MCF 10A (cell line): ENCODE results near the gene CPO. TPM values are rescaled to one million over a fixed set of nuclear protein-coding genes. Genes with fewer than 3 reads are reported as not detected.

Source experiments
- BruUV-seq: library from RNA; stranded (reverse); fragments of 400-500 nt; replicated peaks from 2 replicates; lab custom pipeline; 2021; lab: Mats Ljungman, UMichigan
- CTCF ChIA-PET: fragments of 300-600 bp; sonication (Branson Sonifier 250); formaldehyde crosslinking; extraction: SDS; loops from one replicate; lab custom pipeline; 2021; ENCODE audit warnings: antibody characterized with exemption, inconsistent platforms; lab: Yijun Ruan, JAX
- POLR2A ChIA-PET: fragments of 300-600, 350-650 bp; sonication (Branson Sonifier 250); formaldehyde crosslinking; extraction: SDS; loops from one replicate; lab custom pipeline; 2020; ENCODE audit warnings: antibody characterized with exemption, inconsistent platforms; lab: Yijun Ruan, JAX
- DNase-seq: peaks from one replicate; pipeline ENCODE4 v3.0.0-alpha.2; 2018; ENCODE audit not compliant: unreplicated experiment
- H3K27ac Mint-ChIP-seq: one replicate; pipeline ENCODE4 v1.8.0; 2022; ENCODE audit warnings: mild to moderate bottlenecking, low read depth, mixed read lengths; ENCODE audit not compliant: unreplicated experiment
- H3K27me3 Mint-ChIP-seq: one replicate; pipeline ENCODE4 v1.8.0; 2022; ENCODE audit warnings: mixed read lengths; ENCODE audit not compliant: insufficient read depth, unreplicated experiment
- H3K36me3 Mint-ChIP-seq: one replicate; pipeline ENCODE4 v1.8.0; 2022; ENCODE audit warnings: mild to moderate bottlenecking, moderate library complexity, mixed read lengths; ENCODE audit not compliant: insufficient read depth, unreplicated experiment
- H3K4me1 Mint-ChIP-seq: one replicate; pipeline ENCODE4 v1.8.0; 2022; ENCODE audit warnings: mixed read lengths; ENCODE audit not compliant: insufficient read depth, unreplicated experiment
- H3K4me3 Mint-ChIP-seq: one replicate; pipeline ENCODE4 v1.8.0; 2022; ENCODE audit warnings: mild to moderate bottlenecking, moderate library complexity, mixed read lengths; ENCODE audit not compliant: unreplicated experiment
- H3K9me3 Mint-ChIP-seq: one replicate; pipeline ENCODE4 v1.8.0; 2022; ENCODE audit warnings: mixed read lengths; ENCODE audit not compliant: unreplicated experiment
- intact Hi-C: fragments of 100-400 bp; cut with micrococcal nuclease; formaldehyde crosslinking; loops from 2 replicates; pipeline ENCODE4 v1.14.1; 2022
- total RNA-seq: library from RNA; stranded (reverse); gene quantifications from 2 replicates; pipeline ENCODE4 v1.2.3, GENCODE V29; 2022
- TF ChIP-seq, protein P1 (sequence below): fragments of 200-600 bp; IDR thresholded peaks from one replicate; pipeline ENCODE4 v1.8.0; 2022; ENCODE audit warnings: antibody characterized with exemption, mild to moderate bottlenecking; ENCODE audit not compliant: unreplicated experiment

Gene CPO
- total RNA-seq, 1 experiment from 2014 or later: not detected

DNA sequence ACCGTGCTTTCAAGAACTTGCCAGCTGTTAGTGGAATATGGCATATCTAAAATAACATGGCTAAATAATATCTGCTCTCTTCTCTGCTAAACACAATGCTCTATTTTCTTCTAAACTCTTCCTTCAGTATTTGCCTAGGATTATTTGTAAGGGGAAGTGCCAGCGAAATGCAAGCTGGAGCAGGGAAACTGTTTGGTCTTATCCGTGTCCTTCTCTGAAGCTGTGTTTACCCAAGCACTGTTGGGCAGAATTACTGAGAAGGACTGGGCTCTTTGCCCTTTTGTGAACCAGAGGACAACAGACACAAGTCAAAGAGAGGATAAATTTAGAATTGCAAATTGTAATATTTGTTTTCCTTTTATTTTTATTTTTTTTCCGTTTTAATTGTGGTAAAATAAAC lies 23.6 kb downstream of the CPO start:
- intact Hi-C loops: no loop called here
- TF ChIP-seq, protein P1, sequence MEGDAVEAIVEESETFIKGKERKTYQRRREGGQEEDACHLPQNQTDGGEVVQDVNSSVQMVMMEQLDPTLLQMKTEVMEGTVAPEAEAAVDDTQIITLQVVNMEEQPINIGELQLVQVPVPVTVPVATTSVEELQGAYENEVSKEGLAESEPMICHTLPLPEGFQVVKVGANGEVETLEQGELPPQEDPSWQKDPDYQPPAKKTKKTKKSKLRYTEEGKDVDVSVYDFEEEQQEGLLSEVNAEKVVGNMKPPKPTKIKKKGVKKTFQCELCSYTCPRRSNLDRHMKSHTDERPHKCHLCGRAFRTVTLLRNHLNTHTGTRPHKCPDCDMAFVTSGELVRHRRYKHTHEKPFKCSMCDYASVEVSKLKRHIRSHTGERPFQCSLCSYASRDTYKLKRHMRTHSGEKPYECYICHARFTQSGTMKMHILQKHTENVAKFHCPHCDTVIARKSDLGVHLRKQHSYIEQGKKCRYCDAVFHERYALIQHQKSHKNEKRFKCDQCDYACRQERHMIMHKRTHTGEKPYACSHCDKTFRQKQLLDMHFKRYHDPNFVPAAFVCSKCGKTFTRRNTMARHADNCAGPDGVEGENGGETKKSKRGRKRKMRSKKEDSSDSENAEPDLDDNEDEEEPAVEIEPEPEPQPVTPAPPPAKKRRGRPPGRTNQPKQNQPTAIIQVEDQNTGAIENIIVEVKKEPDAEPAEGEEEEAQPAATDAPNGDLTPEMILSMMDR: no peak
- BruUV-seq: no TSS peak
- Mint-ChIP-seq H3K27ac (no peak overlapping the region), H3K9me3 (no peaks in the 10 kb centered on the region), H3K4me1 (peaks cover 9% of the 10 kb centered on the region), H3K4me3 (no peak overlapping the region), H3K27me3 (no peaks in the 10 kb centered on the region), H3K36me3 (no peaks in the 10 kb centered on the region)
- POLR2A ChIA-PET: no interaction called here
- CTCF ChIA-PET: interaction anchor here (0.6 kb wide), 1 partner anchor 510 kb away, joined by 5 read pairs; no protein-coding TSS in a partner anchor
- no peak for DNase-seq

GRCh38 chr2:206968134-206969086 lies 29.1 kb downstream of the CPO start:
- BruUV-seq: no TSS peak
- H3K9me3 Mint-ChIP-seq: no peaks in the 10 kb centered on the region
- TF ChIP-seq, protein P1: no peak
- intact Hi-C loops: no loop called here
- H3K27me3 Mint-ChIP-seq: no peaks in the 10 kb centered on the region
- ChIA-PET POLR2A (no interaction called here), CTCF (interaction anchor here (1.2 to 1.6 kb wide), 3 partner anchors 12 to 505 kb away, joined by 4 to 7 read pairs (median 5); no protein-coding TSS in a partner anchor)
- no peak overlapping the region for H3K4me3 Mint-ChIP-seq
- peak; percentile 65 for DNase-seq
- peaks cover 29% of the 10 kb centered on the region for H3K4me1 Mint-ChIP-seq
- peak overlapping the region; percentile 10 for H3K27ac Mint-ChIP-seq
- no peaks in the 10 kb centered on the region for H3K36me3 Mint-ChIP-seq

DNA sequence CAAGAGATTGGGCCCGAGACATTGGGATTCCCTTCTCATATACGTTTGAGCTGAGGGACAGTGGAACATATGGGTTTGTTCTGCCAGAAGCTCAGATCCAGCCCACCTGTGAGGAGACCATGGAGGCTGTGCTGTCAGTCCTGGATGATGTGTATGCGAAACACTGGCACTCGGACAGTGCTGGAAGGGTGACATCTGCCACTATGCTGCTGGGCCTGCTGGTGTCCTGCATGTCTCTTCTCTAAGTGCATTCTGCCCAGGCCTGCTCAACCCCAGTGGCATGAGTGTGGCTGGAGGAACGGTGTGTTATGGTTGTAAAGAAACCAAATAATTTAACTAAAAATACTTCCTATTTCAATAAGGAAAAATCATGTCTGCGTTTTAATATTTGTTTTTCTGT lies 29.9 kb downstream of the CPO start:
- Mint-ChIP-seq H3K4me1 (peaks cover 29% of the 10 kb centered on the region), H3K4me3 (no peak overlapping the region), H3K27me3 (no peaks in the 10 kb centered on the region), H3K9me3 (no peaks in the 10 kb centered on the region), H3K27ac (no peak overlapping the region), H3K36me3 (no peaks in the 10 kb centered on the region)
- TF ChIP-seq, protein P1: no peak
- ChIA-PET CTCF (interaction anchor here (1.2 to 1.6 kb wide), 3 partner anchors 11 to 504 kb away, joined by 4 to 7 read pairs (median 5); no protein-coding TSS in a partner anchor), POLR2A (no interaction called here)
- intact Hi-C loops: no loop called here
- BruUV-seq: no TSS peak
- no peak for DNase-seq
